ENCODE results near the gene CCDC110.

Gene CCDC110

GRCh38 chr4:185464183-185464582, 7.3 kb downstream of the CCDC110 start:
- Histone ChIP-seq H3K27ac (no peak overlapping the region), H3K79me2 (ENCODE audit: insufficient read depth, low read depth) (no peaks in the 10 kb centered on the region), H2AFZ (ENCODE audit: low read depth) (no peak overlapping the region), H3K4me2 (no peak overlapping the region), H4K20me1 (ENCODE audit: insufficient read depth) (no peaks in the 10 kb centered on the region), H3K4me1 (ENCODE audit: low read depth, poor library complexity, severe bottlenecking) (peaks cover 4% of the 10 kb centered on the region), H3K27me3 (ENCODE audit: insufficient read depth, low read depth) (no peaks in the 10 kb centered on the region), H3K4me3 (IDR thresholded peaks at IDR 0.05; ENCODE audit: insufficient read depth, low read depth, low read length) (no peak overlapping the region), H3K36me3 (ENCODE audit: insufficient read depth) (no peaks in the 10 kb centered on the region), H3K9ac (no peak overlapping the region)
- TF ChIP-seq CTCF (conservative IDR thresholded peaks at IDR 0.05; ENCODE audit: low read depth, low read length), result no peak

GRCh38 chr4:185463541-185463940, 8.0 kb downstream of the CCDC110 start:
- H2AFZ ChIP-seq (ENCODE audit: low read depth), result no peak overlapping the region
- no peaks in the 10 kb centered on the region for H3K79me2 ChIP-seq (ENCODE audit: insufficient read depth, low read depth)
- no peaks in the 10 kb centered on the region for H3K27me3 ChIP-seq (ENCODE audit: insufficient read depth, low read depth)
- H3K36me3 ChIP-seq (ENCODE audit: insufficient read depth), result no peaks in the 10 kb centered on the region
- no peak overlapping the region for H3K4me2 ChIP-seq
- H3K4me1 ChIP-seq (ENCODE audit: low read depth, poor library complexity, severe bottlenecking), result peaks cover 11% of the 10 kb centered on the region
- no peak overlapping the region for H3K27ac ChIP-seq
- no peaks in the 10 kb centered on the region for H4K20me1 ChIP-seq (ENCODE audit: insufficient read depth)
- no peak for TF ChIP-seq CTCF (conservative IDR thresholded peaks at IDR 0.05; ENCODE audit: low read depth, low read length)
- no peak overlapping the region for H3K4me3 ChIP-seq (IDR thresholded peaks at IDR 0.05; ENCODE audit: insufficient read depth, low read depth, low read length)
- no peak overlapping the region for H3K9ac ChIP-seq

- no peak for TF ChIP-seq CTCF (conservative IDR thresholded peaks at IDR 0.05; ENCODE audit: low read depth, low read length)
- no peaks in the 10 kb centered on the region for H4K20me1 ChIP-seq (ENCODE audit: insufficient read depth)
- no peak overlapping the region for H3K27ac ChIP-seq
- H3K4me1 ChIP-seq (ENCODE audit: low read depth, poor library complexity, severe bottlenecking), result peaks cover 12% of the 10 kb centered on the region
- H3K27me3 ChIP-seq (ENCODE audit: insufficient read depth, low read depth), result no peaks in the 10 kb centered on the region
- no peak overlapping the region for H3K9ac ChIP-seq
- no peak overlapping the region for H2AFZ ChIP-seq (ENCODE audit: low read depth)
- H3K36me3 ChIP-seq (ENCODE audit: insufficient read depth), result no peaks in the 10 kb centered on the region
- no peaks in the 10 kb centered on the region for H3K79me2 ChIP-seq (ENCODE audit: insufficient read depth, low read depth)
- H3K4me3 ChIP-seq (IDR thresholded peaks at IDR 0.05; ENCODE audit: insufficient read depth, low read depth, low read length), result no peak overlapping the region
- H3K4me2 ChIP-seq, result no peak overlapping the region
Observed at GRCh38 chr4:185461565-185461964, 10.0 kb downstream of the CCDC110 start.

GRCh38 chr4:185457136-185457535, 14.4 kb downstream of the CCDC110 start:
- H3K27me3 ChIP-seq (ENCODE audit: insufficient read depth, low read depth), result no peaks in the 10 kb centered on the region
- no peak overlapping the region for H3K4me3 ChIP-seq (IDR thresholded peaks at IDR 0.05; ENCODE audit: insufficient read depth, low read depth, low read length)
- no peak overlapping the region for H3K27ac ChIP-seq
- no peaks in the 10 kb centered on the region for H3K36me3 ChIP-seq (ENCODE audit: insufficient read depth)
- peaks cover 20% of the 10 kb centered on the region for H3K4me1 ChIP-seq (ENCODE audit: low read depth, poor library complexity, severe bottlenecking)
- H3K79me2 ChIP-seq (ENCODE audit: insufficient read depth, low read depth), result no peaks in the 10 kb centered on the region
- no peak overlapping the region for H3K4me2 ChIP-seq
- no peak overlapping the region for H2AFZ ChIP-seq (ENCODE audit: low read depth)
- H4K20me1 ChIP-seq (ENCODE audit: insufficient read depth), result no peaks in the 10 kb centered on the region
- no peak overlapping the region for H3K9ac ChIP-seq
- no peak for TF ChIP-seq CTCF (conservative IDR thresholded peaks at IDR 0.05; ENCODE audit: low read depth, low read length)
